ENCODE results near the gene FOXD1.

- TF ChIP-seq CTCF (IDR thresholded peaks at IDR 0.05 in 4 of 5, conservative IDR thresholded peaks at IDR 0.05 in 1 of 5) (no peak), POLR2A (IDR thresholded peaks at IDR 0.05) (no peak)
Measured at GRCh38 chr5:73440262-73440661, 8.3 kb downstream of the FOXD1 start.
